ENCODE data around the gene AUTS2.

Gene AUTS2

GRCh38 chr7:70000737-70001348, 402.6 kb downstream of the AUTS2 start:
- Histone ChIP-seq H3K27ac (replicated peaks) (no peak overlapping the region), H3K27me3 (ENCODE audit: insufficient read depth, poor library complexity, severe bottlenecking) (no peaks in the 10 kb centered on the region), H3K4me3 (replicated peaks; ENCODE audit: insufficient read depth, low read length) (no peak overlapping the region)
- no peak for DNase-seq (ENCODE audit: low read depth in 1 of 2, low spot score in 1 of 2)
- no peak for TF ChIP-seq GABPA (IDR thresholded peaks at IDR 0.05; ENCODE audit: low read depth)
- TF ChIP-seq, protein P1, sequence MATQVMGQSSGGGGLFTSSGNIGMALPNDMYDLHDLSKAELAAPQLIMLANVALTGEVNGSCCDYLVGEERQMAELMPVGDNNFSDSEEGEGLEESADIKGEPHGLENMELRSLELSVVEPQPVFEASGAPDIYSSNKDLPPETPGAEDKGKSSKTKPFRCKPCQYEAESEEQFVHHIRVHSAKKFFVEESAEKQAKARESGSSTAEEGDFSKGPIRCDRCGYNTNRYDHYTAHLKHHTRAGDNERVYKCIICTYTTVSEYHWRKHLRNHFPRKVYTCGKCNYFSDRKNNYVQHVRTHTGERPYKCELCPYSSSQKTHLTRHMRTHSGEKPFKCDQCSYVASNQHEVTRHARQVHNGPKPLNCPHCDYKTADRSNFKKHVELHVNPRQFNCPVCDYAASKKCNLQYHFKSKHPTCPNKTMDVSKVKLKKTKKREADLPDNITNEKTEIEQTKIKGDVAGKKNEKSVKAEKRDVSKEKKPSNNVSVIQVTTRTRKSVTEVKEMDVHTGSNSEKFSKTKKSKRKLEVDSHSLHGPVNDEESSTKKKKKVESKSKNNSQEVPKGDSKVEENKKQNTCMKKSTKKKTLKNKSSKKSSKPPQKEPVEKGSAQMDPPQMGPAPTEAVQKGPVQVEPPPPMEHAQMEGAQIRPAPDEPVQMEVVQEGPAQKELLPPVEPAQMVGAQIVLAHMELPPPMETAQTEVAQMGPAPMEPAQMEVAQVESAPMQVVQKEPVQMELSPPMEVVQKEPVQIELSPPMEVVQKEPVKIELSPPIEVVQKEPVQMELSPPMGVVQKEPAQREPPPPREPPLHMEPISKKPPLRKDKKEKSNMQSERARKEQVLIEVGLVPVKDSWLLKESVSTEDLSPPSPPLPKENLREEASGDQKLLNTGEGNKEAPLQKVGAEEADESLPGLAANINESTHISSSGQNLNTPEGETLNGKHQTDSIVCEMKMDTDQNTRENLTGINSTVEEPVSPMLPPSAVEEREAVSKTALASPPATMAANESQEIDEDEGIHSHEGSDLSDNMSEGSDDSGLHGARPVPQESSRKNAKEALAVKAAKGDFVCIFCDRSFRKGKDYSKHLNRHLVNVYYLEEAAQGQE (IDR thresholded peaks at IDR 0.05; ENCODE audit: insufficient replicate concordance, low read depth), result no peak
- TF ChIP-seq POLR2AphosphoS5 (IDR thresholded peaks at IDR 0.05; ENCODE audit: low read depth), result no peak
- no peak for TF ChIP-seq SPI1 (IDR thresholded peaks at IDR 0.05; ENCODE audit: borderline replicate concordance, low read depth)
- TF ChIP-seq, protein P2, sequence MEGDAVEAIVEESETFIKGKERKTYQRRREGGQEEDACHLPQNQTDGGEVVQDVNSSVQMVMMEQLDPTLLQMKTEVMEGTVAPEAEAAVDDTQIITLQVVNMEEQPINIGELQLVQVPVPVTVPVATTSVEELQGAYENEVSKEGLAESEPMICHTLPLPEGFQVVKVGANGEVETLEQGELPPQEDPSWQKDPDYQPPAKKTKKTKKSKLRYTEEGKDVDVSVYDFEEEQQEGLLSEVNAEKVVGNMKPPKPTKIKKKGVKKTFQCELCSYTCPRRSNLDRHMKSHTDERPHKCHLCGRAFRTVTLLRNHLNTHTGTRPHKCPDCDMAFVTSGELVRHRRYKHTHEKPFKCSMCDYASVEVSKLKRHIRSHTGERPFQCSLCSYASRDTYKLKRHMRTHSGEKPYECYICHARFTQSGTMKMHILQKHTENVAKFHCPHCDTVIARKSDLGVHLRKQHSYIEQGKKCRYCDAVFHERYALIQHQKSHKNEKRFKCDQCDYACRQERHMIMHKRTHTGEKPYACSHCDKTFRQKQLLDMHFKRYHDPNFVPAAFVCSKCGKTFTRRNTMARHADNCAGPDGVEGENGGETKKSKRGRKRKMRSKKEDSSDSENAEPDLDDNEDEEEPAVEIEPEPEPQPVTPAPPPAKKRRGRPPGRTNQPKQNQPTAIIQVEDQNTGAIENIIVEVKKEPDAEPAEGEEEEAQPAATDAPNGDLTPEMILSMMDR (IDR thresholded peaks at IDR 0.05; ENCODE audit: insufficient read depth, low read length), result no peak

DNA sequence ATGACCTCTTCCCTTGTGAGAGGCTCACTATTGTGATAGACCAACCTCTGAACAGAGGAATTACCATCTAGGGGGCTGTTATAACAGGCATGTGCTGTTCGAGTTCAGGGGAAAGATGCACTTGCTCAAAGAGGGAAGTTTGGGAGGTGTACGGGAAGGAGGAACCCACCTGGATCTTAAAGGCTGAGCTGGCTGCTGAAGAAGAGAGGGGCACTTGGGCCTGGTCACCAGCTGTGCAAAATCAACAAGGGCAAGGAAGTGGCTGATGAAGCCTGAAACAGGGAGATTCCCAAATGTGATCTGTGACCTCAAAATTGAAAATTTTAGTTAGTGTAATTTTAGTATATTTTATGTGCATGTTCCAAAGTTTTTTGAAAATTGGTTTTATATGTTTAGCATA, 407.2 kb downstream of the AUTS2 start:
- TF ChIP-seq, protein P2 (IDR thresholded peaks at IDR 0.05; ENCODE audit: insufficient read depth, low read length), result no peak
- no peak for TF ChIP-seq POLR2AphosphoS5 (IDR thresholded peaks at IDR 0.05; ENCODE audit: low read depth)
- no peak for TF ChIP-seq GABPA (IDR thresholded peaks at IDR 0.05; ENCODE audit: low read depth)
- TF ChIP-seq, protein P1 (IDR thresholded peaks at IDR 0.05; ENCODE audit: insufficient replicate concordance, low read depth), result no peak
- TF ChIP-seq SPI1 (IDR thresholded peaks at IDR 0.05; ENCODE audit: borderline replicate concordance, low read depth), result no peak
- DNase-seq (ENCODE audit: low read depth in 1 of 2, low spot score in 1 of 2), result no peak
- H3K27ac ChIP-seq (replicated peaks), result no peak overlapping the region
- H3K4me3 ChIP-seq (replicated peaks; ENCODE audit: insufficient read depth, low read length), result no peak overlapping the region
- no peaks in the 10 kb centered on the region for H3K27me3 ChIP-seq (ENCODE audit: insufficient read depth, poor library complexity, severe bottlenecking)

DNA sequence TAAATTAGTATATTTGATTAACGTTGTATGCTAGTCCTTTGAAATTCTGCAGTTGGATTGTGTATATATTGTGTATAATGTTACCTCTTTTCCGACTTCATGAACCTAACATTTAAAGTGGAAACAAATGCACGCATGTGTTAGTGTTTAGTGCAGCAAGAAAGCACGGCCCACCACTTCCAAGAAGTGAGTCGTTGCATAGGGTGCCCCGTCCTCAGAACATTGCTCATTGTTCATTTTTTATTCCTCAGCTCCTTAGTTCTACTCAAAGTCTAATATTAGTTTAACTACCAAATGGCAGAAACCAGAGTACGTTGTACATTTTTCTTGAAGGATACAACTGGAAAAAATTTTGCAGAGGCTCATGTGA, 407.6 kb downstream of the AUTS2 start:
- no peak overlapping the region for H3K4me3 ChIP-seq (replicated peaks; ENCODE audit: insufficient read depth, low read length)

More for the DNA sequence above, 407.6 kb downstream of the AUTS2 start:
- DNase-seq (ENCODE audit: low read depth in 1 of 2, low spot score in 1 of 2), result no peak
- Histone ChIP-seq H3K27me3 (ENCODE audit: insufficient read depth, poor library complexity, severe bottlenecking) (no peaks in the 10 kb centered on the region), H3K27ac (replicated peaks) (no peak overlapping the region)
- TF ChIP-seq, protein P1 (IDR thresholded peaks at IDR 0.05; ENCODE audit: insufficient replicate concordance, low read depth), result no peak
- TF ChIP-seq GABPA (IDR thresholded peaks at IDR 0.05; ENCODE audit: low read depth) (no peak), POLR2AphosphoS5 (IDR thresholded peaks at IDR 0.05; ENCODE audit: low read depth) (no peak), SPI1 (IDR thresholded peaks at IDR 0.05; ENCODE audit: borderline replicate concordance, low read depth) (no peak)
- TF ChIP-seq, protein P2 (IDR thresholded peaks at IDR 0.05; ENCODE audit: insufficient read depth, low read length), result no peak

All from HL-60 (cell line).